GM12878 (cell line): ENCODE measurements around the gene WDFY4. TPM values are rescaled to one million over a fixed set of nuclear protein-coding genes. Genes with fewer than 3 reads are reported as not detected.
A peak's percentile ranks its signal among the peaks of the same experiment; 100 is the strongest.

ENCODE experiments used
- ASH2L ChIP-seq: fragments of 300-600, 200-600 bp; sonication (generic); IDR thresholded peaks from 2 replicates; pipeline ENCODE4 v1.6.1; 2017; ENCODE audit warnings: low read depth, mild to moderate bottlenecking, borderline replicate concordance
- BHLHE40 ChIP-seq, 2 experiments: fragments of 450-650 bp in 1 of 2; IDR thresholded peaks; 2 replicates each; pipeline ENCODE4 v1.6.1; 2011 to 2017; ENCODE audit warnings: low read depth in 2 of 2, borderline replicate concordance in 1 of 2, improper control_type of control experiment in 1 of 2, low read length in 1 of 2, mild to moderate bottlenecking in 1 of 2
- BRCA1 ChIP-seq: IDR thresholded peaks from 2 replicates; pipeline ENCODE4 v1.6.1; 2011; ENCODE audit warnings: low read depth, low read length, improper control_type of control experiment
- KAT2A ChIP-seq: conservative IDR thresholded peaks from 2 replicates; pipeline ENCODE4 v1.6.1; 2011; ENCODE audit warnings: low read depth, low read length; ENCODE audit not compliant: control insufficient read depth
- MEF2B ChIP-seq: fragments of 450-650 bp; IDR thresholded peaks from 2 replicates; pipeline ENCODE4 v1.6.1; 2018; ENCODE audit warnings: mild to moderate bottlenecking, moderate library complexity; ENCODE audit not compliant: partially characterized antibody, poor library complexity, severe bottlenecking
- MYC ChIP-seq: IDR thresholded peaks from 2 replicates; pipeline ENCODE4 v1.6.1; 2011; ENCODE audit warnings: mild to moderate bottlenecking, low read length, moderate library complexity, inconsistent platforms; ENCODE audit not compliant: insufficient read depth, insufficient replicate concordance, insufficient read length, severe bottlenecking
- PML ChIP-seq: IDR thresholded peaks from 2 replicates; pipeline ENCODE4 v1.6.1; 2012; ENCODE audit warnings: low read length, inconsistent platforms
- POLR2A ChIP-seq: IDR thresholded peaks from 2 replicates; pipeline ENCODE4 v1.6.1; 2011; ENCODE audit warnings: low read depth, mild to moderate bottlenecking, low read length
- RFX5 ChIP-seq: IDR thresholded peaks from 2 replicates; pipeline ENCODE4 v1.6.1; 2011; ENCODE audit warnings: low read depth, low read length, improper control_type of control experiment
- SIX5 ChIP-seq: IDR thresholded peaks from 2 replicates; pipeline ENCODE4 v1.6.1; 2011; ENCODE audit warnings: mild to moderate bottlenecking, low read depth, low read length, moderate library complexity; ENCODE audit not compliant: severe bottlenecking
- SP1 ChIP-seq: IDR thresholded peaks from one replicate; pipeline ENCODE4 v1.6.1; 2011; ENCODE audit warnings: low read depth, low read length
- STAT1 ChIP-seq: fragments of 450-650 bp; conservative IDR thresholded peaks from 2 replicates; pipeline ENCODE4 v1.6.1; 2014; ENCODE audit warnings: antibody characterized with exemption, mild to moderate bottlenecking
- polyA plus RNA-seq, 11 experiments: library from polyadenylated mRNA; depleted of rRNA in 4 of 11; unstranded in 6 of 11; stranded (reverse) in 5 of 11; fragments of >200 nt; fragmentation: Nextera tagmentation in 4 of 11; fragmentation: Illumina TruSeq in 1 of 11; extraction: Ambion mirVana in 4 of 11; extraction: Trizol in 1 of 11; gene quantifications; 1 replicate in 1 of 11; 2 replicates in 10 of 11; pipeline versions ENCODE4 v1.2.1 to v1.2.3, GENCODE V29; 2011 to 2016; ENCODE audit warnings: inconsistent platforms in 2 of 11, missing spikeins in 2 of 11, low read depth in 1 of 11
- total RNA-seq, 4 experiments: library from RNA; depleted of rRNA in 3 of 4; stranded (reverse); fragments of >200 nt in 3 of 4; fragmentation: Illumina TruSeq in 1 of 4; extraction: Trizol in 1 of 4; gene quantifications; 2 replicates each; pipeline versions ENCODE4 v1.2.1 to v1.2.3, GENCODE V29; 2013 to 2021
- TF ChIP-seq, protein P1 (sequence below): fragments of 450-650 bp; formaldehyde crosslinking; IDR thresholded peaks from 2 replicates; pipeline ENCODE4 v1.4.0; 2020; ENCODE audit warnings: mild to moderate bottlenecking, moderate library complexity
- TF ChIP-seq, protein P2 (sequence below): fragments of 450-650 bp; IDR thresholded peaks from 2 replicates; pipeline ENCODE4 v1.6.1; 2018; ENCODE audit warnings: borderline replicate concordance, mild to moderate bottlenecking; ENCODE audit not compliant: partially characterized antibody
- TF ChIP-seq, protein P3 (sequence below): fragments of 450-650 bp; IDR thresholded peaks from 2 replicates; pipeline ENCODE4 v1.6.1; 2017; ENCODE audit warnings: borderline replicate concordance
- TF ChIP-seq, protein P4 (sequence below): fragments of 450-650 bp; IDR thresholded peaks from 2 replicates; pipeline ENCODE4 v1.6.1; 2017; ENCODE audit warnings: mild to moderate bottlenecking, low read depth, inconsistent platforms; ENCODE audit not compliant: poor library complexity, severe bottlenecking
- TF ChIP-seq, protein P5 (sequence below): IDR thresholded peaks from 2 replicates; pipeline ENCODE4 v1.6.1; 2011; ENCODE audit warnings: borderline replicate concordance, low read depth, mild to moderate bottlenecking, moderate library complexity, low read length; ENCODE audit not compliant: insufficient read depth, poor library complexity, severe bottlenecking

Gene WDFY4
- total and polyA plus RNA-seq, 10 of the 15 experiments (the other 5 are each of a cell fraction or from before 2014, with no cell fraction given) = 13.5 to 132 (median 47.3) TPM

DNA sequence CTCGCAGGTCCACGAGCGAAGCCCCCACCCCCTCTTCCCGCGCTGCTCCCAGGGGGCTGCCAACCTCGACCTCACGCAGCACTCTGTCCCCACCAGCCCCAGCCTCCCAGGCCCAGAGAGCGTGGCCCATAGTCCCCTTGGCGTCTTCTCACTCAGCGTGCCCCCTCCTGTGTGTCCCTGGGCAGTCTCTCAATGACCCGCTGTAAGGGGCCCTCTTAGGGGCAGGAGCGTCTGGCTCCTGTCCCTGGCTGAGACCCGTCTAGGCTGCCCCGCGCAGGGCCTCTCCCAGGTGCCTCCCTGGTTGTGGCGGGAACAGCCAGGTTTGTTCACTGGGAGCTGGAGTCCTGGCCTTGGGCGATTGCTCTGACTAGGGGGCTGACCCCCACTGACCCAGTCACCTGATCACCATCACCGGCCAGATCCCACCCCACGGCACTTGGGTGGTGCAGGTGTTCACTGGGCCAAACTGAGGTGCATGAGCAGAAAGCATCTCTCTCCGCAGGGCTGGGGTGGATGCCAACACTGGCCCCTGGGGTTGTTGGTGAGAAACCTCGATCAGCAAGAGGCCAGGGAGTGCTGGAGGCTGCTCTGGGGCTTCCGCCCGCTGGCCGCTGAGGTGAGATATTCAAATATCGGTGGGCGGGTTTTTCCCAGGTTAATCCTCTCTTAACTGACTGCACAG lies 12.6 kb upstream of the WDFY4 start (continued):
- TF ChIP-seq, protein P1, sequence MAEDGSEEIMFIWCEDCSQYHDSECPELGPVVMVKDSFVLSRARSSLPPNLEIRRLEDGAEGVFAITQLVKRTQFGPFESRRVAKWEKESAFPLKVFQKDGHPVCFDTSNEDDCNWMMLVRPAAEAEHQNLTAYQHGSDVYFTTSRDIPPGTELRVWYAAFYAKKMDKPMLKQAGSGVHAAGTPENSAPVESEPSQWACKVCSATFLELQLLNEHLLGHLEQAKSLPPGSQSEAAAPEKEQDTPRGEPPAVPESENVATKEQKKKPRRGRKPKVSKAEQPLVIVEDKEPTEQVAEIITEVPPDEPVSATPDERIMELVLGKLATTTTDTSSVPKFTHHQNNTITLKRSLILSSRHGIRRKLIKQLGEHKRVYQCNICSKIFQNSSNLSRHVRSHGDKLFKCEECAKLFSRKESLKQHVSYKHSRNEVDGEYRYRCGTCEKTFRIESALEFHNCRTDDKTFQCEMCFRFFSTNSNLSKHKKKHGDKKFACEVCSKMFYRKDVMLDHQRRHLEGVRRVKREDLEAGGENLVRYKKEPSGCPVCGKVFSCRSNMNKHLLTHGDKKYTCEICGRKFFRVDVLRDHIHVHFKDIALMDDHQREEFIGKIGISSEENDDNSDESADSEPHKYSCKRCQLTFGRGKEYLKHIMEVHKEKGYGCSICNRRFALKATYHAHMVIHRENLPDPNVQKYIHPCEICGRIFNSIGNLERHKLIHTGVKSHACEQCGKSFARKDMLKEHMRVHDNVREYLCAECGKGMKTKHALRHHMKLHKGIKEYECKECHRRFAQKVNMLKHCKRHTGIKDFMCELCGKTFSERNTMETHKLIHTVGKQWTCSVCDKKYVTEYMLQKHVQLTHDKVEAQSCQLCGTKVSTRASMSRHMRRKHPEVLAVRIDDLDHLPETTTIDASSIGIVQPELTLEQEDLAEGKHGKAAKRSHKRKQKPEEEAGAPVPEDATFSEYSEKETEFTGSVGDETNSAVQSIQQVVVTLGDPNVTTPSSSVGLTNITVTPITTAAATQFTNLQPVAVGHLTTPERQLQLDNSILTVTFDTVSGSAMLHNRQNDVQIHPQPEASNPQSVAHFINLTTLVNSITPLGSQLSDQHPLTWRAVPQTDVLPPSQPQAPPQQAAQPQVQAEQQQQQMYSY = no peak
- TF ChIP-seq SIX5 (no peak), MEF2B (peak; percentile 77), ASH2L (no peak), STAT1 (no peak), MYC (no peak), RFX5 (no peak), SP1 (peak; percentile 59), POLR2A (peak; percentile 80), BRCA1 (no peak), PML (no peak), BHLHE40 (IDR thresholded peaks at IDR 0.05; ENCODE audit: borderline replicate concordance in 1 of 2, low read depth in 2 of 2, low read length in 1 of 2) (peak; percentile 66 to 68), KAT2A (no peak)
- TF ChIP-seq, protein P2, sequence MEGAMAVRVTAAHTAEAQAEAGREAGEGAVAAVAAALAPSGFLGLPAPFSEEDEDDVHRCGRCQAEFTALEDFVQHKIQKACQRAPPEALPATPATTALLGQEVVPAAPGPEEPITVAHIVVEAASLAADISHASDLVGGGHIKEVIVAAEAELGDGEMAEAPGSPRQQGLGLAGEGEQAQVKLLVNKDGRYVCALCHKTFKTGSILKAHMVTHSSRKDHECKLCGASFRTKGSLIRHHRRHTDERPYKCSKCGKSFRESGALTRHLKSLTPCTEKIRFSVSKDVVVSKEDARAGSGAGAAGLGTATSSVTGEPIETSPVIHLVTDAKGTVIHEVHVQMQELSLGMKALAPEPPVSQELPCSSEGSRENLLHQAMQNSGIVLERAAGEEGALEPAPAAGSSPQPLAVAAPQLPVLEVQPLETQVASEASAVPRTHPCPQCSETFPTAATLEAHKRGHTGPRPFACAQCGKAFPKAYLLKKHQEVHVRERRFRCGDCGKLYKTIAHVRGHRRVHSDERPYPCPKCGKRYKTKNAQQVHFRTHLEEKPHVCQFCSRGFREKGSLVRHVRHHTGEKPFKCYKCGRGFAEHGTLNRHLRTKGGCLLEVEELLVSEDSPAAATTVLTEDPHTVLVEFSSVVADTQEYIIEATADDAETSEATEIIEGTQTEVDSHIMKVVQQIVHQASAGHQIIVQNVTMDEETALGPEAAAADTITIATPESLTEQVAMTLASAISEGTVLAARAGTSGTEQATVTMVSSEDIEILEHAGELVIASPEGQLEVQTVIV = no peak
- TF ChIP-seq, protein P3, sequence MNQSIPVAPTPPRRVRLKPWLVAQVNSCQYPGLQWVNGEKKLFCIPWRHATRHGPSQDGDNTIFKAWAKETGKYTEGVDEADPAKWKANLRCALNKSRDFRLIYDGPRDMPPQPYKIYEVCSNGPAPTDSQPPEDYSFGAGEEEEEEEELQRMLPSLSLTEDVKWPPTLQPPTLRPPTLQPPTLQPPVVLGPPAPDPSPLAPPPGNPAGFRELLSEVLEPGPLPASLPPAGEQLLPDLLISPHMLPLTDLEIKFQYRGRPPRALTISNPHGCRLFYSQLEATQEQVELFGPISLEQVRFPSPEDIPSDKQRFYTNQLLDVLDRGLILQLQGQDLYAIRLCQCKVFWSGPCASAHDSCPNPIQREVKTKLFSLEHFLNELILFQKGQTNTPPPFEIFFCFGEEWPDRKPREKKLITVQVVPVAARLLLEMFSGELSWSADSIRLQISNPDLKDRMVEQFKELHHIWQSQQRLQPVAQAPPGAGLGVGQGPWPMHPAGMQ = no peak
- TF ChIP-seq, protein P4, sequence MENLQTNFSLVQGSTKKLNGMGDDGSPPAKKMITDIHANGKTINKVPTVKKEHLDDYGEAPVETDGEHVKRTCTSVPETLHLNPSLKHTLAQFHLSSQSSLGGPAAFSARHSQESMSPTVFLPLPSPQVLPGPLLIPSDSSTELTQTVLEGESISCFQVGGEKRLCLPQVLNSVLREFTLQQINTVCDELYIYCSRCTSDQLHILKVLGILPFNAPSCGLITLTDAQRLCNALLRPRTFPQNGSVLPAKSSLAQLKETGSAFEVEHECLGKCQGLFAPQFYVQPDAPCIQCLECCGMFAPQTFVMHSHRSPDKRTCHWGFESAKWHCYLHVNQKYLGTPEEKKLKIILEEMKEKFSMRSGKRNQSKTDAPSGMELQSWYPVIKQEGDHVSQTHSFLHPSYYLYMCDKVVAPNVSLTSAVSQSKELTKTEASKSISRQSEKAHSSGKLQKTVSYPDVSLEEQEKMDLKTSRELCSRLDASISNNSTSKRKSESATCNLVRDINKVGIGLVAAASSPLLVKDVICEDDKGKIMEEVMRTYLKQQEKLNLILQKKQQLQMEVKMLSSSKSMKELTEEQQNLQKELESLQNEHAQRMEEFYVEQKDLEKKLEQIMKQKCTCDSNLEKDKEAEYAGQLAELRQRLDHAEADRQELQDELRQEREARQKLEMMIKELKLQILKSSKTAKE = peak; percentile 35
- TF ChIP-seq, protein P5, sequence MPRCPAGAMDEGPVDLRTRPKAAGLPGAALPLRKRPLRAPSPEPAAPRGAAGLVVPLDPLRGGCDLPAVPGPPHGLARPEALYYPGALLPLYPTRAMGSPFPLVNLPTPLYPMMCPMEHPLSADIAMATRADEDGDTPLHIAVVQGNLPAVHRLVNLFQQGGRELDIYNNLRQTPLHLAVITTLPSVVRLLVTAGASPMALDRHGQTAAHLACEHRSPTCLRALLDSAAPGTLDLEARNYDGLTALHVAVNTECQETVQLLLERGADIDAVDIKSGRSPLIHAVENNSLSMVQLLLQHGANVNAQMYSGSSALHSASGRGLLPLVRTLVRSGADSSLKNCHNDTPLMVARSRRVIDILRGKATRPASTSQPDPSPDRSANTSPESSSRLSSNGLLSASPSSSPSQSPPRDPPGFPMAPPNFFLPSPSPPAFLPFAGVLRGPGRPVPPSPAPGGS = no peak
